Activated T-helper 1 cell treated with Interleukin-2 at 50 U/mL for 16 hours (primary cell): Measurements from ENCODE around the gene SRPK2.
"Not testable (repeated sequence)": the region's sequence is repeated elsewhere in the genome, so short reads cannot be mapped to it uniquely, and the experiment has no call there.

Experiments used
- DNase-seq: peaks from one replicate; pipeline ENCODE4 v3.0.0-alpha.2; 2020; ENCODE audit warnings: low read depth

SRPK2 gene

DNA sequence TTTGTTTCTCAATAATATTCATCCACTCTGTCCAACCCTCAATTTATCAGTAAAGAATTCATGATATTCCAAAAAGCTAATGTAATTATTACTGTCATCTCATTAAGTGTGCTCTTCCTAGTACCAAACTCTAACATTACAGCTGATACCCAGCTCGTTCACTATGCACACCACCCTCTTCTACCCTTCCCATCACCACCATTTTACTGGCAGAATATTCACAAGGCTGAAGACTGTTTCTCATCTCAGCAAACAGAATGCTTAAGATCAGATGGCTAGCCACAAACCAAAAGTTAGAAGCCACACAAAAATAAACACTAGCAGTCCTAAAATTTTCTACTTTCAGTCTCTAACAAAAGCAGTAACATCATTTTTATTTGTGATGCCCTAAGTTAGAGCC, 121.5 kb downstream of the SRPK2 start:
- no peak for DNase-seq

DNA sequence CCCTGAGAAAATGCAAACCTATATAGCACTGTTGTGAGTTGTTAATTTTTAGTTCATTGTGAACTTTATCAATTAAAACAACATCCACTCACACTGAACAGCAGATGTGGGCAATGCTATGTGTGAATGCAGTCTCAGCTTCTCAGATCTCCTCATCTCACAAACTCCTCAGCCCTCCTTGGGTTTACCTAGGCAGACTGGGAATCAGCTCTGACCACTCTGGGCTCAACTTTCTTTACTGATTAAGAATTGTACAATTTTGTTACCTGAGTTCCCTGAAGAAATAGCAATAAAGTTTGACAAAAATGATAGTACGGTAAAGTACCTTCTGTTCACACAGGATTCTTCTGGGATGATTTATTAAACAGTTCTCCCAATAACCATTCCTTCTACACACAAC, 124.0 kb downstream of the SRPK2 start:
- no peak for DNase-seq

DNA sequence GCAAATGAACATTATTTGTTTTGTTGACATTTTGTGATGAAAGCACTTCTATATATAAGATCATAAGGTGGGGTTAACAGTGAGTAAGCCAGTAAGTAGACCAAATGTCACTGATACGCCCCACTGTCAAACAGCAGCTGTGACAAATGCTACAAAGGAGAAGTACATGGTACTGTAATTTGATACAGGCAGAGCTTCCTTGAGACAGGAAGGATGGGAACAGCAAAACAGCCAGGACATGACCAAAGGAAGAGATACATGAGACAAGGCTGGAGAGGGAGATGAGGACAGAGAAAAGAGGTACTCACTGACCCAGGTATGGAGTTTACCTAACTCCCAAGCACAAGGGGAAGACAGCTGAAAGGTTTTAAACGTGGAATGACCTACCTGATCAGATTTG, 127.0 kb downstream of the SRPK2 start:
- DNase-seq = no peak

DNA sequence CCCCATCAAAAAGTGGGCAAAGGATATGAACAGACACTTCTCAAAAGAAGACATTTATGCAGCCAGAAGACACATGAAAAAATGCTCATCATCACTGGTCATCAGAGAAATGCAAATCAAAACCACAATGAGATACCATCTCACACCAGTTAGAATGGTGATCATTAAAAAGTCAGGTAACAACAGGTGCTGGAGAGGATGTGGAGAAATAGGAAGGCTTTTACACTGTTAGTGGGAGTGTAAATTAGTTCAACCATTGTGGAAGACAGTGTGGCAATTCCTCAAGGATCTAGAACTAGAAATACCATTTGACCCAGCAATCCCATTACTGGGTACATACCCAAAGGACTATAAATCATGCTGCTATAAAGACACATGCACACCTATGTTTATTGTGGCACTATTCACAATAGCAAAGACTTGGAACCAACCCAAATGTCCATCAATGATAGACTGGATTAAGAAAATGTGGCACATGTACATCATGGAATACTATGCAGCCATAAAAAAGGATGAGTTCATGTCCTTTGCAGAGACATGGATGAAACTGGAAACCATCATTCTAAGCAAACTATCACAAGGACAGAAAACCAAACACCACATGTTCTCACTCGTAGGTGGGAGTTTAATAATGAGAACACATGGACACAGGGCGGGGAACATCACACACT, 128.4 kb downstream of the SRPK2 start:
- DNase-seq = not testable (repeated sequence)

DNA sequence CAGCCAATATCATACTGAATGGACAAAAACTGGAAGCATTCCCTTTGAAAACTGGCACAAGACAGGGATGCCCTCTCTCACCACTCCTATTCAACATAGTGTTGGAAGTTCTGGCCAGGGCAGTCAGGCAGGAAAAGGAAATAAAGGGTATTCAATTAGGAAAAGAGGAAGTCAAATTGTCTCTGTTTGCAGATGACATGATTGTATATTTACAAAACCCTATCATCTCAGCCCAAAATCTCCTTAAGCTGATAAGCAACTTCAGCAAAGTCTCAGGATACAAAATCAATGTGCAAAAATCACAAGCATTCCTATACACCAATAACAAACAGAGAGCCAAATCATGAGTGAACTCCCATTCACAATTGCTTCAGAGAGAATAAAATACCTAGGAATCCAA, 129.8 kb downstream of the SRPK2 start:
- DNase-seq = not testable (repeated sequence)

DNA sequence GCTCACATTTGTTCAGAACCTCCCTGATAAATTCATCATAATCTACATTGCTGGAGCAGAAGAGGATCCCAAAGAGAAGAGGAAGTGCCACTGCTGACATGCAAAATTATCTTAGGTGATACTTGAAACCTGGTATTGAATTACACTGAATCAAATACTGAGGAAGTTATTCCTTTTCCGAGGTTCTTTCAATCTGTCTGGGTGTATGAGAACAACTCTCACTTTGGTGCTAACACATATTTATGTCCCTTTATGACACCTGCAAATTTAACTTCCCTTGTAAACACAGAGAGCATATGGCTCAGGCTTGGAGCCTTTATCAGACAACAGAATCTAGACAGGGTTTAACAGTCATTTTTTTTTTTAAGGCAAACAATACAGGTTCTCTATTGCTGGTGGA, 131.4 kb downstream of the SRPK2 start:
- DNase-seq = no peak

DNA sequence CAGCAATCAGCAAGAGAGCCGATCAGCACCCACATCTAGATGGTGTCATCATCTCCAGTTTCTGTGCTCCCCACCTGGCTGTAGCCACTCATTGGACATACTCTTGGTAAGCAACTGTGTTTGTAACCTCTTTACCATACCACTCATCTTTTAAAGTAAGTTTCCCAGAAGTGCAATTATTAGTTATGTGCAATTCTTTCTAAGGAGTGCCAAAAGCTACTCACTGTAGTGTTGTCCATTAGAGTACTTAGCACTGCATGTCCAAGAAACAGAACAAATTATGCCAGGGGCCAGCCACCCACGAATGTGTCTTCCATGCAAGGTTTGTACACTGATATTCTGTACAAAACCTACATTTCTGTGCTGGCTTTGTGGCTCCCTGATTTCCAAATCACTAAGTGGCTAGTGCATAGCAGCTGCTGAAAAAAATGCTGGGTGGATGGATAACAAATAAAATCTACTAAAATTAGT, 131.9 kb downstream of the SRPK2 start:
- no peak for DNase-seq

DNA sequence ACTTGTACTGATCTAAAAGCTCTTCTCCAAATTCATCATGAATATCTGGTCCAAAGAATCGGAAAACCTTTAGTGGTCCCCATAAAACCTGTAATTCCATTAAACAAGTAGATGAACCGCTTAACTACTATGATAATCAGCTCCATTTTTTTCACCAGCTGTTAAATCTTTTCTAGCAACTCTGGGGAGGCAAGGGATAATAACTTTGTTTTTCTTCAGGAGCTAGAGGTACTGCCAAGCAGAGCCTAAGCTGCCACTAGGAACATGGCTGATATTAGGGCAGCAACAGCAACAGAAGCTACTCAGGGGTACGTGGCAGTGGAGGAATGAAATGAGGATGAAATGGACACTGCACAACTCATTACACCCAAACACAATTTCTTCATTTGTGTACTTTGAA, 138.0 kb downstream of the SRPK2 start:
- DNase-seq = no peak

DNA sequence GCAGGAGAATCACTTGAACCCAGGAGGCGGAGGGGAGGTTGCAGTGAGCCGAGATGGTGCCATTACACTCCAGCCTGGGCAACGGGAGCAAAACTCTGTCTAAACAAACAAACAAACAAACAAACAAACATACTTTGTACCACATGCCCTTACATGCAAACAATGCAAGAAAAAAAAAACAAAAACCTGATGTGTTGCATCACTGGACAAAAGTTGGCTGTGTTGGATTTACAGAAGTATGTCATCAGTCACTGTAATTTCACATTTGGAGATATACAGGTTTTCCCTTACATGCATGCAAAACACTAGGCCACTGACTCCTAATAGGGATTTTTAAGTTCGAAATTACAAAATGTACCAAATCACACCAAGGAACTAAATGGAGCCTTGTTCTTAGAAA, 138.5 kb downstream of the SRPK2 start:
- no peak for DNase-seq

DNA sequence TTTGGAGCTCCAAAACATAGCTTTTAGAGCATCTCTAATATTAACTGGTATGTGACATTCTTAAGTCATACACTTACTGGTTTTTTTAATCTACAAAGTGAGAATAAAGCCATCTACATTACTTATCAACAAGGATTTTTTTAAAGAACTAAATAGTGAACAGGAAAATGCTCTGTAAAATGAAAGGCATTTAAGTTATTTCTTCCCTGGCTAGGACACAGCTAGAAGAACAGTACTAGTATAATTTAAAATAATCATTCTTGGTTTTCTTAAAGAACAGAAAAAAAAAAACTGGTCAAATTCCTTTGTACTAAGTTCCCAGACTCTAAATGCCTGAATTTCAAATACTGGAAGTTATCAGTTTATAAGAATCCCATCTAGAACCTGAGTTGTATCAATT, 139.5 kb downstream of the SRPK2 start:
- DNase-seq = no peak

DNA sequence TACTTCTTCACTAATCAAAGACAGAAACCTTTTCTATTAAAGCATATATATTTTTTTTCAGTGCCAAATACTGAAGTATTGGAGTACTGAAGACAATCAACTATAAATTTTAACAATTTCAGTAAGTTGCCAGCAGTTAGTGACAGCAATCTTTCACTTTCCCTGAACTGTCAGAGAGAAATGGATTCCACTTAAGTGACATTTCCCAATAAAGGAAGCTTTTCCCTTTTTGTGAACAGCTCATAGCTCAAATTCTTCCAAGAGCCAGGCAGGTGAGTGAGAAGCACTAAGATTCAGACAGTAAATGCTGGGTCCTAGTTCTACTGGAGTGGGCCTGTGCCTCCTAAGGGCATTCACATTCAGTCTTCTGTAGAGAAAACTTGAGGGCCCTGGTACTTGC, 142.0 kb downstream of the SRPK2 start:
- no peak for DNase-seq

DNA sequence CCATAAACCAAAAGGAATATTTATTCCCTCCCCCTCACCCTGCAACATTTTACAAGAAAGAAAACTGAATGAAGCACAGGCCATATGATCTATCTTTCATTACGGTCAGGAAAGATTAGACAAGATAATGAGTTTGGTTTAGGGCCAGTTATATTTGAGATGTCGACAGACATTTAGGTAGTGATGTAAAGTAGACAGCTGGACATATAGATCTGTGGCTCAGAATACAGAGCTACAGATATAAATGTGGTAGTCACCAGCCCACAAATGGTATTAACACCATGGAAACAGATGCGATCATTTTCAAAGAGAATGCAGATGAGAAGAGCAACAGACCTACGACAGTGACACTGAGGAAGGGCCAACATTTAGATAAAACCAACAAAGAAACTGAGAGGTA, 142.5 kb downstream of the SRPK2 start:
- DNase-seq = no peak

DNA sequence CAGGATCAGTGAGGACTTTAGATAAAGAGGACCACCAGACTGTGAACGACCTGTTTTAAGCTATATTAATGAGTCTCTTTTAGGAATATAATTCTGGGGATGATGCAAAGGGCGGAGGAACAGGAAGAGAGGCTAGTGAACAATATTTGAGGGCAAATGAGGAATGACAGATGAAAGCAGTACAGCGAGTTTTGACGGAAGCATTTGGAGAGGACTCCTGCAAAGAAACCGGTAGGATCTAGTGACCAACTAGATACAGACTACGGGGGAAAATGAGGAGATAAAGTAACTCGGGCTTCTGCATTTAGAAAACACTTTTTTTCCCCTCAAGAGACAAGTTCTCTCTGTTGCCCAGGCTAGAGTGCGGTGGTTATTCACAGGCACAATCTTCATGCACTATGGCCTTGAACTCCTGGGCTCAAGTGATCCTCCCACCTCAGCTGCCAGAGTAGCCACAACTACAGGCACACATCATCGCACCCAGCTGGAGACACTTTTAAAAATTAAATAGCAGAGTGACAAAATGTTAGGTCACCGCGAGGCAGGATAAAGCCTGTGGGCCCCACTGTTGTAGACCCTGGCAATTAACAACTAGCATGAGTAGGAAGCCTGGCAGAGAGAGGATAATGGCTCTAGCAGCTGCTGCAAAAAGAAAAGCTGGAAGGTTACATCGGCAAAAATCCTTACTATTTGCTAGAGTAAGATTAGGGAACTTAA, 143.2 kb downstream of the SRPK2 start:
- no peak for DNase-seq

DNA sequence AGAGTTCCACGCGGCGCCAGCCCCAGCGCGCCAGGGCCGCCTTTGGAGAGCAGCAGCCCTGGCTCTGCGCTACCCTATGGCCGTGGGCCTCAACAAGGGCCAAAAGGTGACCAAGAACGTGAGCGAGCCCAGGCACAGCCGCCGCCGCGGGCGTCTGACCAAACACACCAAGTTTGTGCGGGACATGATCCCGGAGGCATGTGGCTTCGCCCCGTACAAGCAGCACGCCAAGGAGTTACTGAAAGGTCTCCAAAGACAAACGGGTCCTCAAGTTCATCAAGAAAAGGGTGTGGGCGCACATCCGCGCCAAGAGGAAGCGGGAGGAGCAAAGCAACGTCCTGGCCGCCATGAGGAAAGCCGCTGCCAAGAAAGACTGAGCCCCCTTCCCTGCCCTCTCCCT, 144.1 kb downstream of the SRPK2 start:
- DNase-seq = no peak

DNA sequence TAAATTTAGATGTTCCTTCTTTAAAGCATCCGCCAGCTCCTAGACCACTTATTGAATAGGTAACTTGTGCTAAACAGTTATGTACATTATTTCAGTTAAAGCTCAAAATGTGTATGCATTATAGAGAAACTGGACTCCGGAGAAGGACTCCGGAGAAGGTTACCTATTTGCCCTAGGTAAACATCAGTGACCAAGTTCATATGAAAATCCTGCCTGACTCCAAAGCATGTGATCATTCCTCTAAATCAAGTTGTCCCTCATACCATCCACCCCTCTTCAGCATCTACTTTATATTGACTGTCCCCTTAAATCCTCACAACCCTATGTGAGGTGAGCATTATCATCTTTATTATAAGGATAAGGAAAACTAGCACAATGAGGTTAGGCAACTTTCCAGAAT, 147.5 kb downstream of the SRPK2 start:
- DNase-seq = no peak

DNA sequence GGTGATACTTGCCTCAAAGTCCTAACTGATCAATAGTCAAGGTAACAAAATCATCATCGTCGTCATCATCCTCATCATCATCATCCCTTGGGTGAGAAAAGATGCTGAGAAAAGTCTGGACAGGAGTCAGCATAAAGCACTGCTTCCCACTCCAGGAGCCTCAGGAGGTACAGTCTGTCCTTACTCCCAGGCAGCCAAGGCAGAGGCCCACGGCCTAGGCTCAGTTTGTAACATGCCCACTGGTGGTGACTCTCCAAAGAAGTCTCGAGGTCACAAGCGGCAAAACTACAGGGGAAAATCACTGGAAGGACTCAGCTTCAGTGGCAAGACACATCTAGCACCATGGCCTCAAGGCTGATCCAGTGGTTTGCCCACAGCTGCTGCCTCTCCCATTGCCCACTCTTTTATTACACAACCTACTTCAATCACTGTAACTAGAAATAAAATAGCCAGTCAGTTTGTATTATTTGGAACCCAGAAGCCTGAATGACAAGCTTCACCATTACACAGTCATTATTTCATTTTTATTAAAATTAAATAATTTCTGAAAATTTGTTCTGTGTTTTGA, 150.4 kb downstream of the SRPK2 start:
- DNase-seq = no peak

DNA sequence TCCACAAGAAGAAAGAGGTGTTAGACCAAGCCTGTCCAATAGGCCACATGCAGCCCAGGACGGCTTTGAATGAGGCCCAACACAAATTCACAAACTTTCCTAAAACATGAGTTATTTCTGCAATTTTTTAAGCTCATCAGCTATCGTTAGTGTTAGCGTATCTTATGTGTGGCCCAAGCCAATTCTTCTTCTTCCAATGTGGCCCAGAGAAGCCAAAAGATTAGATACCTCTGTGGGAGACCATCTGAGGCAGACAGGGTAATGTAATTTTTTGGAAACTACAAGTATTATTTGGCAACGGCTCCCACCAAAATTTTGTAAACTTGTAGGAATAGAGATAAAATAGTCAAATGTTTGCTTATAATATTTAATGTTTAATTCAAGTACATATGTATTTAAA, 153.8 kb downstream of the SRPK2 start:
- no peak for DNase-seq

DNA sequence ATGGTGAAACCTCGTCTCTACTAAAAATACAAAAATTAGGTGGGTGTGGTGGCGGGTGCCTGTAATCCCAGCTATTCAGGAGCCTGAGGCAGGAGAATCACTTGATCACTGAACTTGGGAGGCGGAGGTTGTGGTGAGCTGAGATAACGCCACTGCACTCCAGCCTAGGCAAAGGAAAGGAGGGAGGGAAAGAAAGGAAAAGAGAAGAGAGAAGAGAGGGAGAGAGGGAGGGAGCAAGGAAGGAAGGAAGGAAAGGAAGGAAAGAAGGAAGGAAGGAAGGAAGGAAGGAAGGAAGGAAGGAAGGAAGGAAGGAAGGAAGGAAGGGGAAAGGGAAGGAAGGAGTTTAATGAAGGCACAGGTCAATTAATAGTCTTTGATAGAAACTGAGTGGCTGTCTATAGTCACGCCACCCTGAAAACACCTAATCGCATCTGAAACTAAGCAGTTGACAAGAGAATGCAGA, 155.9 kb downstream of the SRPK2 start:
- not testable (repeated sequence) for DNase-seq

DNA sequence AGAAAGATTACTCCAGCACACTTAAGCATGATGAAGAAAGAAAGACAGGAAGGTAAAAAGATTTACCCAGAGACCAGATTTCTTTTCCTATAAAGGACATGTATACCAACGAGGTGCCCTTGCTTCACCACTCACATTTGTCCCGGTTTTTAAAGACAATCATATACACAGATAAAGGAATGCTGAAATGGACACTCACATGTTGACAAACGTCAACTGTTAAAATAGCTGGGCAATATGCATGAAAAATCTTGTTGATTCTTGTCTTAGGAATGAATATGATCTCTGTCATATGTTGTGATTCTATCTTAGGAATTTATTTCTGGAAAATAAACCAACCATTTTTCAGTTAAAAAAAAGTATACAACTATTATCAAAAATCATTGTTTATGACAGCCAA, 158.2 kb downstream of the SRPK2 start:
- no peak for DNase-seq

DNA sequence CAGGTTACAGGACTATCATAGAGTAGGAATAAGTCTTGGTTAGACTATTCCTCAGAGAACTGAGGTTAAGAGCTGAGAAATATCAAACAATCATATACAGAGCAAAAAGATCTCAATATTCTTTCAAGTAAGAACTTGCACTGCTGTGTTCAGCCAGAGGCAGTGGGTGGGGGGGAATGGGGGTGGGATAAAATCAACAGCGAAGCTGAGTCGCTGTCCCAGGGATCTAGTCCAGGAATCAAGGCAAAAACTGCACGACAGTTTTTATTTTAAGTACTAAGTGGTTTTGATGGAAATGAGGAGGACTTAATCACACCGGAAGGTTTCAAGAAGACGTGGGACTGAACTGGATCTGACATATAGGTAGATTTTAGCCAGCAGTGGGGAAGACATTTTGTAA, 159.1 kb downstream of the SRPK2 start:
- DNase-seq = no peak

DNA sequence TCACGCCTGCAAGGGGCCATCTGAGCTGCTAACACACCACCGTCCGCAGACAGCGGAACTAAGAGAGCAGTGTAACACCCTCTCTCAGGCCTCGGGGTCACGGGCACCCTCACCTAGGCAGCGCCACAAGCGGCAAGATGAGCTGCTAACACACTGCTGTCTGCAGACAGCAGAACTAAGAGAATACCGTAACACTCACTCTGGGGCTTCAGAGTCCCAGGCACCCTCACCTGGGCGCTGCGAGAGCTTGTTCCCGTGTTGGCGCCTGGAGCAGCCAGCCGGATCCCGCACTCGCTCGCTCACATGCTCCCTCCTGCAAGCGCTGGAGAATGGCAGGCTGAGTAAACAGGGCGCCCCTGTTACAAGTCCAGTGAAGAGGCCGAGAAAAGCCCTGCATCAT, 160.2 kb downstream of the SRPK2 start:
- no peak for DNase-seq

DNA sequence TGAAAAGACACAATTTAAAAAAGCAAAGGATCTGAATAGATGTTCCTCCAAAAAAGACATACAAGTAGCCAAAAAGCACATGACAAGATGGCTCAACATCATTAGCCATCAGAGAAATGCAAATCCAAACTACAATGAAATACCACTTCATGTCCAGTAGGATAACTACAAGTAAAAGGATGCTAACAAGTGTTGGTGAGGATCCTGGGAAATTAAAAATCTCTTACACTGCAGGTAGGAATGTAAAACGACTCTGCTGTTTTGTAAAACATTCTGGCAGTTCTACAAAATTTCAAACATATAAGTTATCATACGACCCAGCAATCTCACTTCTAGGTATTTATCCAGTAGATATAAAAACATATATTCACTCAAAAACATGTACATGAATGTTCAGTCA, 161.3 kb downstream of the SRPK2 start:
- no peak for DNase-seq

DNA sequence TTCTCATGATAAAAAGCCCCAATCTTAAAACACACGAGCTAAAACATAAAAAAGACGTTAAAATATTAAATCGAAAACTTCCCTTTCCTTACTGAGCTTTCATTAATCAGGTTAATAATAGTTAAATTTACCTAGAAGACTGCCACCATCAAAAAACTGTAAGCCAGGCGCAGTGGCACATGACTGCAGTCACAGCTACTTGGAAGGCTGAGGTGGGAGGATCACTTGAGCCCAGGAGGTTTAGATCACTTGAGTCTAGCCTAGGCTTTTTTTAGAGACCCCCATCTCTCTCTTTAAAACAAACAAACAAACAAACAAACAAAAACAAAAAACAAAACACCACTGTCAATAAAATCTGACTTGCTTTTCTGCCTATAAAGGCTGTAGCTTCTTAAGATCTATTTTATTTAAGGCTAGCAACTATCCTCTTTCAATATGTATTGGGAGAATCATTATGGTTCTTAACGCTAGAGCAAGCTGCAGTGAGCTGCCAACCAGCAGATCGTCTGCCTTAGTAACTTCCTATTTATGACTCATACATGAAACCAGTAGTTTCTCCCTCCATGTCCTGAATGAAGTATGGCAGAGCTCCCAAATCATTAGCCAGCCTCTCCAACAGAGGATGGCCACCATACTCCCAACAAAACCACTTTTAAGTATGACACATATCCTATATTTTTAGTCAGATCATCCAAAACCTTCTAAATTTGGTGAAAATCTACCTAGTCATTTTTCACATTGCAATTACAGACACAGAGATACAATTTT, 163.7 kb downstream of the SRPK2 start:
- DNase-seq = no peak
